HL-60 (cell line): Measurements from ENCODE around the gene ABCA4.

Experiments used
- CTCF ChIP-seq: IDR thresholded peaks from one replicate; pipeline ENCODE4 v1.5.1; 2011; ENCODE audit warnings: low read length, control low read depth, inconsistent platforms; ENCODE audit not compliant: insufficient read depth
- GABPA ChIP-seq: IDR thresholded peaks from 2 replicates; pipeline ENCODE4 v1.6.1; 2012; ENCODE audit warnings: low read depth
- POLR2AphosphoS5 ChIP-seq: IDR thresholded peaks from 2 replicates; pipeline ENCODE4 v1.6.1; 2012; ENCODE audit warnings: low read depth

- no peak for TF ChIP-seq CTCF
- no peak for TF ChIP-seq POLR2AphosphoS5
- no peak for TF ChIP-seq GABPA
Observed at GRCh38 chr1:94122201-94122970, 1.4 kb upstream of the ABCA4 start.
